ENCODE measurements around the gene RHBDL2.

- TF ChIP-seq, protein P1, sequence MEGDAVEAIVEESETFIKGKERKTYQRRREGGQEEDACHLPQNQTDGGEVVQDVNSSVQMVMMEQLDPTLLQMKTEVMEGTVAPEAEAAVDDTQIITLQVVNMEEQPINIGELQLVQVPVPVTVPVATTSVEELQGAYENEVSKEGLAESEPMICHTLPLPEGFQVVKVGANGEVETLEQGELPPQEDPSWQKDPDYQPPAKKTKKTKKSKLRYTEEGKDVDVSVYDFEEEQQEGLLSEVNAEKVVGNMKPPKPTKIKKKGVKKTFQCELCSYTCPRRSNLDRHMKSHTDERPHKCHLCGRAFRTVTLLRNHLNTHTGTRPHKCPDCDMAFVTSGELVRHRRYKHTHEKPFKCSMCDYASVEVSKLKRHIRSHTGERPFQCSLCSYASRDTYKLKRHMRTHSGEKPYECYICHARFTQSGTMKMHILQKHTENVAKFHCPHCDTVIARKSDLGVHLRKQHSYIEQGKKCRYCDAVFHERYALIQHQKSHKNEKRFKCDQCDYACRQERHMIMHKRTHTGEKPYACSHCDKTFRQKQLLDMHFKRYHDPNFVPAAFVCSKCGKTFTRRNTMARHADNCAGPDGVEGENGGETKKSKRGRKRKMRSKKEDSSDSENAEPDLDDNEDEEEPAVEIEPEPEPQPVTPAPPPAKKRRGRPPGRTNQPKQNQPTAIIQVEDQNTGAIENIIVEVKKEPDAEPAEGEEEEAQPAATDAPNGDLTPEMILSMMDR (IDR thresholded peaks at IDR 0.05) = no peak
- no peak for TF ChIP-seq EZH2 (IDR thresholded peaks at IDR 0.05; ENCODE audit: borderline replicate concordance, insufficient read depth, low read depth, low read length, poor library complexity, severe bottlenecking)
Measured at GRCh38 chr1:38892976-38893375, 48.7 kb downstream of the RHBDL2 start.

Data from B cell (primary cell).